PFSK-1 (cell line): Measurements from ENCODE around the gene KCNQ5.

Experiments
- POLR2AphosphoS5 ChIP-seq: IDR thresholded peaks from 2 replicates; pipeline ENCODE4 v1.6.1; 2012; ENCODE audit warnings: low read depth, mild to moderate bottlenecking, control low read depth, low read length, moderate library complexity
- TAF1 ChIP-seq: IDR thresholded peaks from 2 replicates; pipeline ENCODE4 v1.6.1; 2012; ENCODE audit warnings: low read length, control low read depth, borderline replicate concordance; ENCODE audit not compliant: insufficient read depth
- TF ChIP-seq, protein P1 (sequence below), 2 experiments: IDR thresholded peaks; 2 replicates each; pipeline versions ENCODE4 v1.6.1 to v1.8.0; 2011 to 2012; ENCODE audit warnings: low read depth in 2 of 2, low read length in 2 of 2, control low read depth in 1 of 2, inconsistent platforms in 1 of 2, mild to moderate bottlenecking in 1 of 2, moderate library complexity in 1 of 2; ENCODE audit not compliant: insufficient read depth in 1 of 2

DNA sequence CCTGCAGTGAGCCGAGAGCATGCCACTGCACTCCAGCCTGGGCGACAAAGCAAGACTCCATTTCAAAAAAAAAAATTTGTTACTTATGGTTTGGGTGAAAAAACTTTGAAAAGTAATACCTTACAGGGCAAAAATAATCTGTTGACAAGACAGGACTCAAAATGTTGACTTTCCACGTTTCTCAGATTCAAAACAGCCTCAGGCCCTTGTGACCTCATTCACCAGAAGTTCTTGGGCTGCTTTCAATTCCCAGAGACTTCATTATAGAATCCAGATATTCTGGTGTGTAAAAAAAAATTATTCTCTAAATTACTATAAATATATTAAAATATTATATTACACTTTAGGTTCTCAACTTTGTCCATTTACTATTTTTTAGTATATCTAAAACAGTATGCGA is 116.2 kb downstream of the KCNQ5 start:
- TF ChIP-seq POLR2AphosphoS5, result no peak
- TF ChIP-seq, protein P1, sequence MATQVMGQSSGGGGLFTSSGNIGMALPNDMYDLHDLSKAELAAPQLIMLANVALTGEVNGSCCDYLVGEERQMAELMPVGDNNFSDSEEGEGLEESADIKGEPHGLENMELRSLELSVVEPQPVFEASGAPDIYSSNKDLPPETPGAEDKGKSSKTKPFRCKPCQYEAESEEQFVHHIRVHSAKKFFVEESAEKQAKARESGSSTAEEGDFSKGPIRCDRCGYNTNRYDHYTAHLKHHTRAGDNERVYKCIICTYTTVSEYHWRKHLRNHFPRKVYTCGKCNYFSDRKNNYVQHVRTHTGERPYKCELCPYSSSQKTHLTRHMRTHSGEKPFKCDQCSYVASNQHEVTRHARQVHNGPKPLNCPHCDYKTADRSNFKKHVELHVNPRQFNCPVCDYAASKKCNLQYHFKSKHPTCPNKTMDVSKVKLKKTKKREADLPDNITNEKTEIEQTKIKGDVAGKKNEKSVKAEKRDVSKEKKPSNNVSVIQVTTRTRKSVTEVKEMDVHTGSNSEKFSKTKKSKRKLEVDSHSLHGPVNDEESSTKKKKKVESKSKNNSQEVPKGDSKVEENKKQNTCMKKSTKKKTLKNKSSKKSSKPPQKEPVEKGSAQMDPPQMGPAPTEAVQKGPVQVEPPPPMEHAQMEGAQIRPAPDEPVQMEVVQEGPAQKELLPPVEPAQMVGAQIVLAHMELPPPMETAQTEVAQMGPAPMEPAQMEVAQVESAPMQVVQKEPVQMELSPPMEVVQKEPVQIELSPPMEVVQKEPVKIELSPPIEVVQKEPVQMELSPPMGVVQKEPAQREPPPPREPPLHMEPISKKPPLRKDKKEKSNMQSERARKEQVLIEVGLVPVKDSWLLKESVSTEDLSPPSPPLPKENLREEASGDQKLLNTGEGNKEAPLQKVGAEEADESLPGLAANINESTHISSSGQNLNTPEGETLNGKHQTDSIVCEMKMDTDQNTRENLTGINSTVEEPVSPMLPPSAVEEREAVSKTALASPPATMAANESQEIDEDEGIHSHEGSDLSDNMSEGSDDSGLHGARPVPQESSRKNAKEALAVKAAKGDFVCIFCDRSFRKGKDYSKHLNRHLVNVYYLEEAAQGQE (IDR thresholded peaks at IDR 0.05; ENCODE audit: insufficient read depth in 1 of 2, low read depth in 2 of 2, low read length in 2 of 2), result no peak
- no peak for TF ChIP-seq TAF1
